ENCODE data around the gene IQSEC1.
A peak's percentile ranks its signal among the peaks of the same experiment; 100 is the strongest.

IQSEC1 gene

DNA sequence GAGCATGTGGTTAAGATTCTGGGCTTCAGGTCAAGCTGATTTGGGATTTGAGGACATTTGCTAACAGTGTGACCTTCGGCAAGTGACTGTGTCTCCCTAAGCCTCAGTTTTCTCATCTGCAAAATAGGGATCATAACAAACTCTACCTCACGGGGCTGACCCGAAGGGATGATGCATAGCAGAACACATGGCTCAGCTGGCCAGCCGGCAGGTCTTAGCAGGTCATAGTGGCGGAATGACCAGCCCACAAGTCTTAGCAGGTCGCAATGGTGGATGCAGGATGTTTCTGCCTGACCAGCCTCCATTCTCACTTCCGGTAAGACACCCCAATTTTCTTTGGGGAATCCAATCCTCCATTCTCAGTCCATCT is 63.3 kb downstream of the IQSEC1 start:
- Histone ChIP-seq H3K27me3 (ENCODE audit: control insufficient read depth in 3 of 3, insufficient read depth in 3 of 3, low read depth in 1 of 3, low read length in 3 of 3) (no peaks in the 10 kb centered on the region), H3K4me1 (ENCODE audit: control insufficient read depth in 2 of 2, insufficient read depth in 1 of 2, low read depth in 1 of 2, low read length in 2 of 2) (peaks cover 22% of the 10 kb centered on the region in 2 donors), H3K4ac (ENCODE audit: low read length) (no peak overlapping the region), H3K9me3 (replicated peaks in 1 of 2; ENCODE audit: control insufficient read depth in 2 of 2, insufficient read depth in 1 of 2, low read depth in 1 of 2, low read length in 2 of 2) (no peaks in the 10 kb centered on the region), H3K36me3 (replicated peaks in 1 of 2; ENCODE audit: control insufficient read depth in 2 of 2, insufficient read depth in 2 of 2, low read length in 2 of 2) (no peaks in the 10 kb centered on the region), H3K4me3 (ENCODE audit: low read length in 2 of 2) (no peak overlapping the region), H2BK12ac (ENCODE audit: low read length) (no peak overlapping the region), H2BK120ac (ENCODE audit: low read depth, low read length) (no peak overlapping the region), H2AK5ac (ENCODE audit: low read depth, low read length) (no peak overlapping the region), H3K23ac (ENCODE audit: low read depth, low read length, poor library complexity) (no peak overlapping the region), H2AFZ (ENCODE audit: low read length) (no peak overlapping the region), H4K91ac (ENCODE audit: low read depth, low read length, poor library complexity) (no peak overlapping the region), H2BK5ac (ENCODE audit: low read length) (no peak overlapping the region), H3K4me2 (ENCODE audit: insufficient read depth, low read length, poor library complexity, severe bottlenecking) (no peak overlapping the region), H3K27ac (replicated peaks; ENCODE audit: low read length) (no peak overlapping the region), H4K8ac (ENCODE audit: low read depth, low read length) (no peak overlapping the region), H3K9ac (ENCODE audit: low read depth, low read length, poor library complexity) (no peak overlapping the region), H2BK15ac (ENCODE audit: low read length) (no peak overlapping the region), H3K14ac (ENCODE audit: low read length) (no peak overlapping the region), H3K18ac (ENCODE audit: low read length) (no peak overlapping the region), H3K79me1 (ENCODE audit: low read depth, low read length) (no peaks in the 10 kb centered on the region)
- no peak for DNase-seq (ENCODE audit: low spot score)
- WGBS, 2 donors (ENCODE audit: extremely low coverage in 2 of 2, insufficient read length in 2 of 2, insufficient replicate concordance in 1 of 2) = no CpG with 5 or more reads among the region's 7 CpGs

DNA sequence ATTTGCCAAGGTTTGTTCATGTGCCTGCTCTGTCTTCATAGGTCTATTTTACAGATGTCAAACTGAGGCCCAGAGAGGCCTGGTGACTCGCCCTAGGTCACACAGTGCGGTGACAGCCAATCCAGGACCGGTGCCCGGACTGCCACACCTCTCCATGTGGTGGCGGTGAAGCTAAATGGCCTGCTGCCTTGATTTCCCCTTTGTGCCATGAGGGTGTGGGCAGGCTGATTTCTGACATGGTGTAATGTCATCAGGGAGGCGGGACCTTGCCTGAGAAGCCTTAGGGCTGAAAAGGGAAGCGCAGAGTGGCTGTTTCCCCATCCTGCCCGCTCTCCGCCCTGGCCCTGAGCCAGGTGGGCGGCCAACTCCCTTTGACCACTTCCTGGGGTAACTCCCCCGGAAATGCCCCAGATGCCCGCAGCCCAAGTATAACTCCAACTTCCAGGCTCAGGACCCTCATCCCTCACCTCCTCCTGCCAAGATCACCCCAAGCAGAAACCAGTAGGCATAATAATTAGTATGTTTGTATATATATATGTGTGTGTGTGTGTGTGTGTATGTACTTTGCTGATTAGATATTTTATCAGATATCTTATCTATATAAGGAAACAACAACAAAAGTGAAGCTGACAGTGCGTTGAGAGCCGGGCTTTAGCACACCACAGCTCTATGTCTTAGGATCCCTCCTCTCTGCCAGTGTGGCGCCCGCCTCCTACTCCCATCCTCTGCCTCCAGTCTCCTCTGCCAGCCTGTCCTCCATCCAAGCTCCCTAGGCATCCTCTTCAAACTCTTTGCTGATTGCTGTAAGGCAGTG is 63.9 kb downstream of the IQSEC1 start:
- no peak overlapping the region for H2AK5ac ChIP-seq (ENCODE audit: low read depth, low read length)
- H3K9ac ChIP-seq (ENCODE audit: low read depth, low read length, poor library complexity) = no peak overlapping the region
- no peak overlapping the region for H3K27ac ChIP-seq (replicated peaks; ENCODE audit: low read length)
- no peaks in the 10 kb centered on the region for H3K79me1 ChIP-seq (ENCODE audit: low read depth, low read length)
- H3K14ac ChIP-seq (ENCODE audit: low read length) = no peak overlapping the region
- no peak overlapping the region for H4K91ac ChIP-seq (ENCODE audit: low read depth, low read length, poor library complexity)
- no peak overlapping the region for H3K4ac ChIP-seq (ENCODE audit: low read length)
- no peak overlapping the region for H3K4me2 ChIP-seq (ENCODE audit: insufficient read depth, low read length, poor library complexity, severe bottlenecking)
- H3K27me3 ChIP-seq (ENCODE audit: control insufficient read depth in 3 of 3, insufficient read depth in 3 of 3, low read depth in 1 of 3, low read length in 3 of 3) = no peaks in the 10 kb centered on the region
- peaks cover 25% of the 10 kb centered on the region in 2 donors for H3K4me1 ChIP-seq (ENCODE audit: control insufficient read depth in 2 of 2, insufficient read depth in 1 of 2, low read depth in 1 of 2, low read length in 2 of 2)
- H2AFZ ChIP-seq (ENCODE audit: low read length) = no peak overlapping the region
- H2BK5ac ChIP-seq (ENCODE audit: low read length) = no peak overlapping the region
- DNase-seq (ENCODE audit: low spot score) = no peak
- WGBS, 2 donors (ENCODE audit: extremely low coverage in 2 of 2, insufficient read length in 2 of 2, insufficient replicate concordance in 1 of 2) = no CpG with 5 or more reads among the region's 16 CpGs
- H2BK12ac ChIP-seq (ENCODE audit: low read length) = peak overlapping the region; percentile 12
- H4K8ac ChIP-seq (ENCODE audit: low read depth, low read length) = no peak overlapping the region
- H2BK15ac ChIP-seq (ENCODE audit: low read length) = no peak overlapping the region
- no peaks in the 10 kb centered on the region for H3K36me3 ChIP-seq (replicated peaks in 1 of 2; ENCODE audit: control insufficient read depth in 2 of 2, insufficient read depth in 2 of 2, low read length in 2 of 2)
- no peak overlapping the region for H3K18ac ChIP-seq (ENCODE audit: low read length)
- no peaks in the 10 kb centered on the region for H3K9me3 ChIP-seq (replicated peaks in 1 of 2; ENCODE audit: control insufficient read depth in 2 of 2, insufficient read depth in 1 of 2, low read depth in 1 of 2, low read length in 2 of 2)
- no peak overlapping the region for H3K4me3 ChIP-seq (ENCODE audit: low read length in 2 of 2)
- H2BK120ac ChIP-seq (ENCODE audit: low read depth, low read length) = no peak overlapping the region
- H3K23ac ChIP-seq (ENCODE audit: low read depth, low read length, poor library complexity) = no peak overlapping the region

DNA sequence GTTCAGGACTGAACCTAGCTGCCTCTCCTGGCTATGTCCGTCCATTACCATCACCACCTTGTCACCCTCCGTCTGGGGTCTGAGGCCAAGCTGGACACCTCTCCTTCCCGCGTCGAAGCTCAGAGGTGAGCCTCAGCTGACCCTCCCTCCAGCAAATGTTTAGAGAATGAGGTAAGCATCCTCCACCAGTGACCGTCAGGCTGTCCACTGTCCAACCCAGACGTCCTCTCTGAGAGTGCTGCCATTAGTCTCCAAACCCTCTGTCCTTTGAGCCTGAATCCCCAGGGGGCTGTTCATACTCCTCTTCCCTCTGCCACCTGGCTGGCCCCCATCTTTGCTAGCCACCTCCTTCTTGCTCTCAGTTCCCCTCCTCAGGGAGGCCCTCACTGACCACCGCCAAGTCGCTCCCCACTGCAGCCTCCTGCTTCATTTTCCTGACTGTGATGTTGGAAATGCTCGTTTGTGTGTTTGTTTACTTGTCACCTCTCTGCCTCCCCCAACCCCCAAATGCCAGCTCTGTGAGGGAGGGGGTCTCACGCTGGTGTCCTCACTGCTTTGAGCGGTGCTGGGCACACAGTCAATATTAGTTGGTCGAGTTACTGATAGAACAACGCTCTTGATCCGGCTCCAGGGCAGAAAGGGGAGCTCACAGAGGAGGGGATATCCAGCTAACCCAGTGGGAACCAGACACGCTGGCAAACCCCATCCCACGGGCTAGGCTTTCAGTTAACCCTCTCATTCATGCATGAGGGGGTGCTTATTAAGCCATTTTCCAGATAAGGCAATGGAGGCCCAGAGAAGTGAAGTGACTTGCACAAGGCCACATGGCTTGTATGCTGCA is 64.9 kb downstream of the IQSEC1 start:
- no peak overlapping the region for H3K4me2 ChIP-seq (ENCODE audit: insufficient read depth, low read length, poor library complexity, severe bottlenecking)
- H2BK120ac ChIP-seq (ENCODE audit: low read depth, low read length) = no peak overlapping the region
- H3K27ac ChIP-seq (replicated peaks; ENCODE audit: low read length) = no peak overlapping the region
- peaks cover 30 to 31% of the 10 kb centered on the region in 2 donors for H3K4me1 ChIP-seq (ENCODE audit: control insufficient read depth in 2 of 2, insufficient read depth in 1 of 2, low read depth in 1 of 2, low read length in 2 of 2)
- no peak overlapping the region for H3K9ac ChIP-seq (ENCODE audit: low read depth, low read length, poor library complexity)
- H2BK15ac ChIP-seq (ENCODE audit: low read length) = peak overlapping the region; percentile 5
- H3K79me1 ChIP-seq (ENCODE audit: low read depth, low read length) = no peaks in the 10 kb centered on the region
- H2AFZ ChIP-seq (ENCODE audit: low read length) = no peak overlapping the region
- no peak overlapping the region for H3K4ac ChIP-seq (ENCODE audit: low read length)
- no peaks in the 10 kb centered on the region for H3K36me3 ChIP-seq (replicated peaks in 1 of 2; ENCODE audit: control insufficient read depth in 2 of 2, insufficient read depth in 2 of 2, low read length in 2 of 2)
- no peak overlapping the region for H4K91ac ChIP-seq (ENCODE audit: low read depth, low read length, poor library complexity)
- H2BK5ac ChIP-seq (ENCODE audit: low read length) = peak overlapping the region; percentile 39
- no peak for DNase-seq (ENCODE audit: low spot score)
- H3K9me3 ChIP-seq (replicated peaks in 1 of 2; ENCODE audit: control insufficient read depth in 2 of 2, insufficient read depth in 1 of 2, low read depth in 1 of 2, low read length in 2 of 2) = no peaks in the 10 kb centered on the region
- no peaks in the 10 kb centered on the region for H3K27me3 ChIP-seq (ENCODE audit: control insufficient read depth in 3 of 3, insufficient read depth in 3 of 3, low read depth in 1 of 3, low read length in 3 of 3)
- WGBS, 2 donors (ENCODE audit: extremely low coverage in 2 of 2, insufficient read length in 2 of 2, insufficient replicate concordance in 1 of 2) = no CpG with 5 or more reads among the region's 17 CpGs
- H2AK5ac ChIP-seq (ENCODE audit: low read depth, low read length) = no peak overlapping the region
- no peak overlapping the region for H3K4me3 ChIP-seq (ENCODE audit: low read length in 2 of 2)
- no peak overlapping the region for H3K18ac ChIP-seq (ENCODE audit: low read length)
- H2BK12ac ChIP-seq (ENCODE audit: low read length) = no peak overlapping the region
- no peak overlapping the region for H3K23ac ChIP-seq (ENCODE audit: low read depth, low read length, poor library complexity)
- H4K8ac ChIP-seq (ENCODE audit: low read depth, low read length) = no peak overlapping the region
- no peak overlapping the region for H3K14ac ChIP-seq (ENCODE audit: low read length)

DNA sequence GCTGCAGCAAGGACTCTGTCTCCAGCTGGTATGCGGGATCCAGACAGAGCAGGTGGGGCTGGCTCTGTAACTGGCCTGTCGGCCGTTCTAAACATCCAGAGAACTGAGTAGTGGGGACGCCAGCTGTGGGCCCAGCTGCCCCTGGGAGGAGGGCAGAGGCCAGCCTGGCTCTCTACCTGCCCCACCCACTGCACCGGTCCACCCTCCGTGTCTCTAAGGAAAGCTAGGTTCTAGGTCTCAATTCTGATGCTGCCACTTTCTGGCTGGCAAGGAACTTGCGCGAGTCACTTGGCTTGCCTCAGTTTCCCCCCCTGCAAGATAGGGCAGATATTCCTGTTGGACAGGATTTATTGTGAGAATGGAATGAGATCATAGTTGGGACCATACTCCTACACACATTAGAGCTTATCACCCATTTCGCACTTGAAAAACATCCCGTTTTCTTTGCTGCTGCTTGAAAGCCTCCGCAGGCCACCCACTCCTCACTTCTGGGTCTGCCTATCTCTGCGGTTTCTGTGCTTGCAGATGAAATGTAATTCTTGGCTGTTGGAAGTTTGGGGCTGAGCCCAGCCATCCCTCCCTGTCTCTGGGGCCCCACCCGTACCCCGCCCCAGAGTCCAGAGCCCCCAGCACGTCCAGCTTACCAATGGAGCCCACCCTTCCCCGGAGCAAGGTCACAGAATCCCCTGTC is 65.8 kb downstream of the IQSEC1 start:
- no peak overlapping the region for H2BK120ac ChIP-seq (ENCODE audit: low read depth, low read length)
- WGBS, 2 donors (ENCODE audit: extremely low coverage in 2 of 2, insufficient read length in 2 of 2, insufficient replicate concordance in 1 of 2) = no CpG with 5 or more reads among the region's 16 CpGs

More for the DNA sequence above, 65.8 kb downstream of the IQSEC1 start:
- no peaks in the 10 kb centered on the region for H3K79me1 ChIP-seq (ENCODE audit: low read depth, low read length)
- H4K8ac ChIP-seq (ENCODE audit: low read depth, low read length) = no peak overlapping the region
- H3K27ac ChIP-seq (replicated peaks; ENCODE audit: low read length) = no peak overlapping the region
- no peaks in the 10 kb centered on the region for H3K36me3 ChIP-seq (replicated peaks in 1 of 2; ENCODE audit: control insufficient read depth in 2 of 2, insufficient read depth in 2 of 2, low read length in 2 of 2)
- H2AFZ ChIP-seq (ENCODE audit: low read length) = no peak overlapping the region
- no peak for DNase-seq (ENCODE audit: low spot score)
- H3K23ac ChIP-seq (ENCODE audit: low read depth, low read length, poor library complexity) = no peak overlapping the region
- no peak overlapping the region for H3K9ac ChIP-seq (ENCODE audit: low read depth, low read length, poor library complexity)
- no peak overlapping the region for H3K14ac ChIP-seq (ENCODE audit: low read length)
- H3K4me3 ChIP-seq (ENCODE audit: low read length in 2 of 2) = no peak overlapping the region
- H3K4ac ChIP-seq (ENCODE audit: low read length) = no peak overlapping the region
- peak overlapping the region; percentile 5 for H3K18ac ChIP-seq (ENCODE audit: low read length)
- H3K4me2 ChIP-seq (ENCODE audit: insufficient read depth, low read length, poor library complexity, severe bottlenecking) = no peak overlapping the region
- peak overlapping the region; percentile 39 for H2BK5ac ChIP-seq (ENCODE audit: low read length)
- no peak overlapping the region for H2BK12ac ChIP-seq (ENCODE audit: low read length)
- H3K9me3 ChIP-seq (replicated peaks in 1 of 2; ENCODE audit: control insufficient read depth in 2 of 2, insufficient read depth in 1 of 2, low read depth in 1 of 2, low read length in 2 of 2) = no peaks in the 10 kb centered on the region
- peaks cover 30 to 39% of the 10 kb centered on the region in 2 donors for H3K4me1 ChIP-seq (ENCODE audit: control insufficient read depth in 2 of 2, insufficient read depth in 1 of 2, low read depth in 1 of 2, low read length in 2 of 2)
- H2AK5ac ChIP-seq (ENCODE audit: low read depth, low read length) = peak overlapping the region; percentile 8
- H3K27me3 ChIP-seq (ENCODE audit: control insufficient read depth in 3 of 3, insufficient read depth in 3 of 3, low read depth in 1 of 3, low read length in 3 of 3) = no peaks in the 10 kb centered on the region
- no peak overlapping the region for H2BK15ac ChIP-seq (ENCODE audit: low read length)
- H4K91ac ChIP-seq (ENCODE audit: low read depth, low read length, poor library complexity) = no peak overlapping the region
